SU-DHL-6 (cell line): Measurements from ENCODE around the gene TBK1.

ENCODE experiments used
- EZH2phosphoT487 ChIP-seq: fragments of 200-600 bp; sonication (generic), shearing (Covaris generic); conservative IDR thresholded peaks from 2 replicates; pipeline ENCODE4 v1.6.1; 2018; ENCODE audit warnings: mild to moderate bottlenecking, antibody characterized with exemption, low read length, moderate library complexity, mixed read lengths
- TF ChIP-seq, protein P1 (sequence below): fragments of 200-600 bp; sonication (generic); IDR thresholded peaks from one replicate; pipeline ENCODE4 v1.5.1; 2017; ENCODE audit warnings: antibody characterized with exemption, mild to moderate bottlenecking, low read length, moderate library complexity; ENCODE audit not compliant: insufficient read depth, poor library complexity, severe bottlenecking

DNA sequence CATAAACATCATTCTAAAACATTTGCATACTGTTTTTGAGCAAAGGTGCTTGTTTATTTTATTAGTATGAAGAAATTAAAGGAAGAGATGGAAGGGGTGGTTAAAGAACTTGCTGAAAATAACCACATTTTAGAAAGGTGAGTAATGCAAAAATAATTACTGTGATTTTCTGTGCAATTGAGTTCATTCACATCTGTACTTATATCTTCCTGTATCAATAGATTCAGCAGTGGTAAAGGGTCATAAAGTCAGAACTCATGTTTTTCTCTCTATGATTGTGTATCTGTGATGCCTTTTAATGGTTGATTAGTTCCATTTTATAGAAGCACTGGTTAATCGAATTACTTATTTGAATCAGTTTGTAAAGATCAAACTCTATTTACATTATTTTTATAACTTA, 46.0 kb downstream of the TBK1 start:
- TF ChIP-seq, protein P1, sequence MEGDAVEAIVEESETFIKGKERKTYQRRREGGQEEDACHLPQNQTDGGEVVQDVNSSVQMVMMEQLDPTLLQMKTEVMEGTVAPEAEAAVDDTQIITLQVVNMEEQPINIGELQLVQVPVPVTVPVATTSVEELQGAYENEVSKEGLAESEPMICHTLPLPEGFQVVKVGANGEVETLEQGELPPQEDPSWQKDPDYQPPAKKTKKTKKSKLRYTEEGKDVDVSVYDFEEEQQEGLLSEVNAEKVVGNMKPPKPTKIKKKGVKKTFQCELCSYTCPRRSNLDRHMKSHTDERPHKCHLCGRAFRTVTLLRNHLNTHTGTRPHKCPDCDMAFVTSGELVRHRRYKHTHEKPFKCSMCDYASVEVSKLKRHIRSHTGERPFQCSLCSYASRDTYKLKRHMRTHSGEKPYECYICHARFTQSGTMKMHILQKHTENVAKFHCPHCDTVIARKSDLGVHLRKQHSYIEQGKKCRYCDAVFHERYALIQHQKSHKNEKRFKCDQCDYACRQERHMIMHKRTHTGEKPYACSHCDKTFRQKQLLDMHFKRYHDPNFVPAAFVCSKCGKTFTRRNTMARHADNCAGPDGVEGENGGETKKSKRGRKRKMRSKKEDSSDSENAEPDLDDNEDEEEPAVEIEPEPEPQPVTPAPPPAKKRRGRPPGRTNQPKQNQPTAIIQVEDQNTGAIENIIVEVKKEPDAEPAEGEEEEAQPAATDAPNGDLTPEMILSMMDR = no peak
- TF ChIP-seq EZH2phosphoT487 = no peak
